GM19351 (cell line): ENCODE data around the gene USF1.
A peak's percentile ranks its signal among the peaks of the same experiment; 100 is the strongest.
"Not testable (repeated sequence)": the region's sequence is repeated elsewhere in the genome, so short reads cannot be mapped to it uniquely, and the experiment has no call there.

Experiments used
- ATAC-seq: cut with Tn5 transposase; IDR thresholded peaks from one replicate; pipeline ENCODE4 v1.9.1; 2021; ENCODE audit warnings: mild to moderate bottlenecking, moderate library complexity; ENCODE audit not compliant: unreplicated experiment

Gene USF1

DNA sequence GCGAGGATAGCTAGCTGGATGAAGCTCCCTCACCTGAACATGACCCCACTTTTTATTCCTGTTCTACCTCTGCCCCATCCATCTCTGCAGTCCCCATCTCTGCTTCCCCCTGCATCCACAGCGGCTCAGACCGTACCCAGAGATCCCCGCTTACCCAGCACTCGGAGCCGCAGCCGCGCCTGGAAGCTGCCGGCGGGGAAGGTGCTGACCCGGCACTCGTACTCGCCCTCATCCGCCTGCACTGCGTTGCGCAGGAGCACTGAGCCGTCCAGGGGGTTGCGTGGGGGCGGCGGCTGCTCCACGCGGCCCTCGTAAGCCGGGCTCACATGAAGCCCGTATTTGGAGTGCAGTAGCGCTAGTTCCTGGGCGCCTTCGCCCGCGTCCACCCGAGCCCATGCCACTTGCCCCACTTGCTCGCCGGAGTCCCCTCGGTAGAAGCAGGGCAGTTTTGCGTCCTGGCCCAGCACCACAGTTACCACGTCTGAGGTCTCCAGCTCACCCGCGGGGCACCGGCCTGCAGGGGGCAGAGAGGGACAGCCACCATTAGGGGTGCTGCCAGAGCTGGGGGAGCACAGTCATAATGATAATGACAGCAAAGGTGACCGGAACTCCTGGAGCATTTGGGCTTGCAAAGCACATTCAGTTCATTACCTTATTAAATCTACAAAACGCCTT lies 33.8 kb upstream of the USF1 start:
- ATAC-seq: no peak

DNA sequence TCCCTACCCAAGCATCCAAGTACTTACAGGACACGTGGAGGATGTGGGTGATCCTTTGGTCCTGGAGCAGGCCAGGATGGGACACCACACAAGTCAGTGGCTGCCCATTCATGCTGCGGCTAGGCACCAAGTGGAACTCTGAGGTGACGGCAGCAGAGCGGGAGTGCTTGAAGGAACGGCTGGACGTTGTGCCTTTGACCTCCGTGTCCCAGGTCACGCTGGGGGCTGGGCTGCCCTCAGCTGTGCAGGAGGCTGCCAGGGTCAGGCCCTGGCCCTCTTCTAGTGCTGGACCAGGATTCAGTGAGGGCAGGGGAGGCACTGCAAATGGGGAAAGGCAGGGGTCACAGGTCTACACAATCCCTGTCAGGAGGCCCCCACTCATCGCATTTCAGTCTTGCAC lies 31.6 kb upstream of the USF1 start:
- ATAC-seq: no peak

DNA sequence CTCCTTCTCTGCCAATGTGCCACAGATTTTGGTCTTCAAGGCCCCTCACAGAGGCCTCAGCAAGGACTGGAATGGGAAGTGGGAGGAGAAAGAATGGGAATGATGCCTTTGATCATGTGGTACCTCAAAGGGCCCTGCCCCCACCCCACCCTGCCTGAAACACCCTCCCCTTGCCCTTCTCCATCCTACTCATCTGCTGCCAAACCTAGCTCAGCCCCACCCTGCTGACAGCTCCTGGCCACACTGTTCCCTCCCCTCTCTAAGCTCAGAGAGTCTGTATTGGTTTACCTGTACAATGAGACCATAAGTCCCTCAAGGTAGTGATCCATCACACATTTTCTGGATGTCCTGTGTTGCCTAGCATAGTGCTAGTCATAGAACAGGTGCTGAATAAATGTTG lies 30.6 kb upstream of the USF1 start:
- no peak for ATAC-seq

DNA sequence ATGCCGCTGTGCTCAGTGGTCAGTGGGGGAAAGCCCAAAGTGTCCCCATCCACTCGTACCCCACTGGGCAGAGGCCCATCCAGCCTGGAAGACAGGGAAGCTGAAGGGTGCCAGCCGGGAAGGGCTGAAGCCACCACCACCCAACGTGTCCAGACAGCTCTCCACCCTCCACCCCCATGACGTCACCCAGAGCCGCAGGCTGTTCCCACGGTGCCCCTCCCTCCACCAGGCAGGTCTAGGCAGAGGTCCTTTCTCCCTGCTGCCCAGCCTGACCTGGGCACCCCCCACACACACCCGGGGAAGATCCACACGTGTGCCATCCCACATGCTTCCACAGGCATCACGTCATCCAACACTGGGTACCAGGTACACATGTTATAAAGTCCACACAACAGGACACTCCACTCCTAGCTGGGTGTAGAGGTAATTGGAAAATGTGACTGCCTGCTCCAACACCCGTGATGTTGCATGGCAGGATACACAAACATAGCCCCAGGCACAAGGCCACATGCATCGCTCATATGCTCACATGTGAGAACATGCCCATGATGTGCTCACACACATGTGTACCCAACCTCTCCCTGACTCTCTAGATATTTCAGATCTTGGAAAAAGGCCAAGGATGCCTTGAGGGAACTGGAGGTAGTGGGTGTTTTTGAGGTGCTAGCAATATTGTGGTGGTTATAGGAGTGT lies 29.0 kb upstream of the USF1 start:
- no peak for ATAC-seq

- no peak for ATAC-seq
Measured at GRCh38 chr1:161073474-161074121, 27.8 kb upstream of the USF1 start.

DNA sequence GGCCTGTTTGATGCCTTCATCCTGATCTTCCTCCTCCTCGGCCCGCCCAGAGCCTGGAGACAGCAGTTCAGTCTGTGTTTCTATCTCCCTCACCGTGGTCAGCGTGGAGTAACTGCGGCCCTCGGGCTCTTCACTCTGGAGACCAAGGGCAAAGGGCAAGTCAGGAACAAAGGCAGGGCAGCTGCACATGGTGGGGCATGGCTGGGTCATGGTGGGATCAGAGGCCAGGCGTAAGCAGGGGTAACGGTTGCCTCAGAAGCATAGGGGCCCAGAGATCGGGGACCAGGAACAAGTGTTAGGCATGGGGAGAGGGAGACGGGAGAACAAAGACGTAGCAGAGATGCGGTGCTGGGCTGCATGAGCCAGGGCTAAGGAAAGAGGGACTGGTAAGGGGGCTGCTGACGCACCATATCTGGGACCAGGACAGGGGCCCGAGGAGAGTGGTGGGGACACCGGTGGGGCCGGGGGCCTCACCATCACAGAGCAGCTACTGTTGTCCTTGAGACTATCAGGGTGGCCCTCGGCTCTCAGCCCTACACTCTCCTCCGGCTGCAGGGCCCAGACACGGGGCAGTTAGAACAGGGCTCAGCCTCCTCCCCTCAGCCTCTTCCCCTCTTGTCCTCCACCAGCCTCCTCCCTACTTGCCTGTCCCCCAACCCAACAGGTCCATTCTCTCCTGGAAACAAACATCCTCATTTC lies 27.1 kb upstream of the USF1 start:
- no peak for ATAC-seq

GRCh38 chr1:161071886-161072371 lies 26.2 kb upstream of the USF1 start:
- ATAC-seq: no peak

DNA sequence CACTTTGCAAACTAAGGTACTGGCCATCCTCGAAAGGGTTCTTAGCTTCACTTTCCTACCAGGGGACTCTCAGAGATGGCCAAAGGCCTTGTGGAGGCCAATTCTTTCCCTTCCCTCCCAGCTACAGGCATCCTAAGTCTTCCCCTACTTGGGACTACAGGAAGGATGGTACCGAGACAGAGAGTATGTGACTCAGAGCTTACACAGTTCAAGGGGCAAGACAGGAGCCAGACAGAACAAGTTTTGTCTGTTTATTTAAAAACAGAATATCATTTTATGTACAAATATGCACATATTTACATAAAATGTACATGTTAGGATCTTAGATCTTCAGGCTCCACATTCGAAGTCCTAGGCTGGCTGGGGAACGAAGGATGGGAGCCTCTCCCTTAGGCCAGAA lies 25.0 kb upstream of the USF1 start:
- no peak for ATAC-seq

DNA sequence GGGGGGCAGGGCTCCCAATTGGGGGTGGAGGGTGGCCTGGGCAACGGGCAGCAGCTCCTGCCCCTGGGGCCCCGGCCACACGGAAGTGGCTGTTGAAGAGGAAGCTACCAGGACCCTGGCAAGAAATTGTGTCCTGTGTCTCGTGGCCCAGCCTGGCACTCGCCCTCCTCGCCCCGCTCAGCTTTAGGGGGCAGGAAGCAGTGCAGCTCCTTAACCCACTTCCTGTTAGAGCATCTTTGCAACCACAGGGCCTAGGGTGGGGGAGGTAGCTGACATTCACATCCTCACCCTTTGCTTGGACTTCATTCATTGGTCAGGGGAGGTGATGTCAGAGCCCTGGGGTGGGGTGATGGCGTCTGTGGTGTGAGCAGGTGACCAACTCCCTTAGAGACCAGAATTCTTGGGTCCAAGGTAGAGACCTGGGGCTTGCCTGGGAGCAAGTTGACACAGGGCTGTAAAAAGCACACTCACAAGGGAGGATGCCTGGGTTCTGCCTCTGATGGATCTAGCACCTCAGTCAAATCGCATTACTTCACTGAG lies 24.0 kb upstream of the USF1 start, which contains the start of gene ARHGAP30:
Gene ARHGAP30 (minus strand): TSS at position 161 of the 540 bp plus-strand sequence. CDS start 267 bp downstream, outside the sequence.
- peak; percentile 90 for ATAC-seq

GRCh38 chr1:161069241-161069640 lies 23.5 kb upstream of the USF1 start:
- ATAC-seq: peak; percentile 3

- peak; percentile 50 for ATAC-seq
Measured at GRCh38 chr1:161068306-161069234, 22.8 kb upstream of the USF1 start.

DNA sequence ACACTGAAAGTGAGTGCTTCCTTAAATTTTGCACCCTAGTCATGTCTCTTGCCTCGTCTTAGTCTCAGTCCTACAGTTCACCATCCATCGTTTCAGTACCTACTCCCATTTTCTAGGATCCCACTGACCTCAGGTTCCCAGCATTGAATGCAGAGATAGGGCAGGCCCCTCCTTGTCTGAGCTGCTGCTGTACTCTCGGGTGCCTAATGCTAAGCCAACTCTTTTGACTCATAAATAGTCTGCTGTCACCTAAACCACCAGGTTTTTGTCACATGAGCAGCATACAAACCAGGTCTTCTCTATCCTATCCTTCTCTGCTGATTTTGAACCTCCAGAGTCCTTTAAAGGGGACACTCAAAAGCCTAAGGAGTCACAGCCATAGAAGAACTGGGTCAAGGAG lies 20.9 kb upstream of the USF1 start:
- ATAC-seq: no peak

DNA sequence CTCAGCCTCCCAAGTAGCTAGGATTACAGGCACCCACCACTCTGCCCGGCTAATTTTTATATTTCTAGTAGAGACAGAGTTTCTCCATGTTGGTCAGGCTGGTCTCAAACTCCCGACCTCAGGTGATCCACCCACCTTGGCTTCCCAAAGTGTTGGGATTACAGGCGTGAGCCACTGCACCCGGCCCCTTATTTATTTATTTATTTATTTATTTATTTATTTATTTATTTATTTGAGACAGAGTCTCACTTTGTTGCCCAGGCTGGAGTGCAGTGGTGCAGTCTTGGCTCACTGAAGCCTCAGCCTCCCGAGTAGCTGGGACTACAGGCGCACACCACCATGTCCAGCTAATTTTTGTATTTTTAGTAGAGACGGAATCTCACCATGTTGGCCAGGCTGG lies 19.9 kb upstream of the USF1 start:
- ATAC-seq: not testable (repeated sequence)

- not testable (repeated sequence) for ATAC-seq
Measured at GRCh38 chr1:161063936-161064335, 18.2 kb upstream of the USF1 start.

DNA sequence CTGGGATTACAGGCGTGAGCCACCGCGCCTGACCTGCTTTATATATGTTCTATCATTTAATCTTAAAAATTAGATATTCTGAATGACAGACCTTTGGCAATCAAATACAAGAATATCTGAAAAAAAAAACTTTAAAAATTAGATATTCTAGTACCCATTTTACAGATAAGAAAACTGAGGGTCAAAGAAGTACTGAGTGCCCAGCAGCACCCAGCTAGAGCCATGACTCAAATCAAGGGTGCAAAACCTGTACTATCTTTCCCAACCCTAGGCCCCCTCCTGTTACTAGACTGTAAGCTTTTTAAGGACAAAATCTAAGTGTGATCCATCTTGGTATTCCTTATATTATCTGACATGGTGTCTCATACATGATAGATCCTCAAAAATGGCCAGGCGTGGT lies 15.6 kb upstream of the USF1 start:
- no peak for ATAC-seq

DNA sequence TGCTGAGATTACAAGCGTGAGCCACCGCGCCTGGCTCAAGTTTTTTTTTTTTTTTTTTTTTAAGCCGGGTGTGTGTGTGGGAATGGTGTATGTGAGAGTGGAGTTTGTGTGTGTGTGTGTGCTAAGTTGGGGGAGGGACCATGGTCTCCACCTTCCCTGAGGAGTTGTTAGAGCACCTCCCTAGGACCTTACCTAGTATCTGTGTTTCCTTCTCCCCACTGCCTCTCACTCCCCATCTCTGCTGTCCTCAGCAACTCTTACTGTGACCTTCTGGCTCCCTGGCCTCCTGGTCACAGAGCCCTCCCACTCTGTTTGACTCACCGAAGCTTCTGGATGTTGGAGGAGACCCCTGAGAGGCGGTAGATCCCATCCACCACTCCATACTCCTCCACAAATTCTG lies 13.5 kb upstream of the USF1 start:
- ATAC-seq: no peak

DNA sequence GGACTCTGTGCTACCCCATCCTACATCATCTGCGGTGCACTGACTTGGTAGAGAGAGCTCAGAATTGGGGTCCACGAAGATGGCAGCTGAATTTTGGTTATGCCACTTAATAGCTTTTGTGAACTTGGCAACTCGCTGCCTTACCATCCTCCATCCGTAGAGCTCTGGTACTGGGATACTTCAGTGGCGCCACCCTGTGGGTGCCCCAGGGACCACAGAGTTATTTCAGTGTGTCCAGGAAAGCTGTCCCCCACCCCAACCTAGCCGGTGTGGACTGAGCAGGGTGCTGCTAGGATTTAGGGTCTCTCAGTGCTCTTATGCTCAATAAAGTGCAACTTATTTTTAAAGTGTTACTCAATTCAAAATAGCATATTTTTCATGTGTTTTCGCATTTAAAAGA lies 9.0 kb upstream of the USF1 start:
- no peak for ATAC-seq

DNA sequence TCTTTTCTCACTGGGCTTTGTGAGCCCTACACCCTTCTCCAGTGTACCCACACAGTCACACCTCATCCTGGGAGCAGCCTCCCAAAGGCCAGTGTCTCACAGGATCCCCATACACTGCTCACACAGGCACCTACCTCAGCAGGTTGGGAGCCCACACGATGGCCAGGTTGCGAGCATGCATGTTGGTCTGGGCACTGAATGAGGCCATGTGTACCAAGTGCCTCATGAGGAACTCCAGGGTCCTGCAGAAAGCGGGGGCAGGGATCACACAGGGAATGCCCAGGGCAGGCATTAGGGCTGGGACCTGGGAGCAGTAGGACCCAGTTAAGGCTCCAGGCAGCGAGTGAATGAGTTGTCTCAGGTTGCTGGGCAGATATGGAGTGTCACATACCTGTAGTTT lies 8.5 kb upstream of the USF1 start:
- ATAC-seq: no peak

GRCh38 chr1:161052899-161053298 lies 7.1 kb upstream of the USF1 start:
- ATAC-seq: no peak

DNA sequence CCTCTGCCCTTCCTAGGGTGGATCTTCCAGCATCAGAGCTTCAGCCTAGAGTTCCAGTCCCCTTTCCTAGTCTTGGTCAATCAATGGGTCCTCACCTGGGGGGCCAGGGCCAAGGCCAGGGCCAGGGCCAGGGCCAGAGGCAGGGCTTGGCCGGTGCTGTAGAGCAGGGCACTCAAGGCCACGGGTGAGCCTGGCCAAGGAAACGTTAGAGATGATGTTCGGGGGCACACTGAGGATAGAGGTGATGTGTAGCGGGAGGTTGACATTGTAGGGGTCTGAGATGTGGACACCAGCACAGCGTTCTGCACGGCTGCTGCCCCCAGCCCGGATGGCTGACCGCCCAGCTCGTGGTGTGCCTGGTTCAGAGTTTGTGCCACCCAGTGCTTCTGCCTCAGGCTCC lies 5.4 kb upstream of the USF1 start:
- ATAC-seq: no peak
